ENCODE results near the gene CMSS1. TPM values are rescaled to one million over a fixed set of nuclear protein-coding genes. Genes with fewer than 3 reads are reported as not detected.
A peak's percentile ranks its signal among the peaks of the same experiment; 100 is the strongest.

CMSS1 gene
- total RNA-seq, 4 donors from 2014 or later = 11.2 to 16.3 (median 14.1) TPM

- H3K36me3 ChIP-seq = no peaks in the 10 kb centered on the region
- DNase-seq (ENCODE audit: extremely low spot score) = no peak
- no peak for TF ChIP-seq POLR2A (IDR thresholded peaks at IDR 0.05; ENCODE audit: low read depth)
- TF ChIP-seq, protein P1, sequence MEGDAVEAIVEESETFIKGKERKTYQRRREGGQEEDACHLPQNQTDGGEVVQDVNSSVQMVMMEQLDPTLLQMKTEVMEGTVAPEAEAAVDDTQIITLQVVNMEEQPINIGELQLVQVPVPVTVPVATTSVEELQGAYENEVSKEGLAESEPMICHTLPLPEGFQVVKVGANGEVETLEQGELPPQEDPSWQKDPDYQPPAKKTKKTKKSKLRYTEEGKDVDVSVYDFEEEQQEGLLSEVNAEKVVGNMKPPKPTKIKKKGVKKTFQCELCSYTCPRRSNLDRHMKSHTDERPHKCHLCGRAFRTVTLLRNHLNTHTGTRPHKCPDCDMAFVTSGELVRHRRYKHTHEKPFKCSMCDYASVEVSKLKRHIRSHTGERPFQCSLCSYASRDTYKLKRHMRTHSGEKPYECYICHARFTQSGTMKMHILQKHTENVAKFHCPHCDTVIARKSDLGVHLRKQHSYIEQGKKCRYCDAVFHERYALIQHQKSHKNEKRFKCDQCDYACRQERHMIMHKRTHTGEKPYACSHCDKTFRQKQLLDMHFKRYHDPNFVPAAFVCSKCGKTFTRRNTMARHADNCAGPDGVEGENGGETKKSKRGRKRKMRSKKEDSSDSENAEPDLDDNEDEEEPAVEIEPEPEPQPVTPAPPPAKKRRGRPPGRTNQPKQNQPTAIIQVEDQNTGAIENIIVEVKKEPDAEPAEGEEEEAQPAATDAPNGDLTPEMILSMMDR (IDR thresholded peaks at IDR 0.05) = no peak
- TF ChIP-seq POLR2AphosphoS5 (IDR thresholded peaks at IDR 0.05) = no peak
- no peak for TF ChIP-seq EP300 (IDR thresholded peaks at IDR 0.05)
- H3K27me3 ChIP-seq = no peaks in the 10 kb centered on the region
- peak overlapping the region in 3 of 4 donors; percentile 47 to 63 (median 60) for H3K27ac ChIP-seq (replicated peaks in 1 of 4)
- peaks cover 14 to 80% (median 58%) of the 10 kb centered on the region in 4 donors for H3K4me1 ChIP-seq
- intact Hi-C loops (cut with DNase I) = no loop called here
- WGBS = 76% methylated on average over 7 of the region's 7 CpGs
- H3K9me3 ChIP-seq = no peaks in the 10 kb centered on the region
- H3K4me3 ChIP-seq = peak overlapping the region in 2 of 4 donors; percentile 8
Measured at GRCh38 chr3:99960941-99961340, 143.3 kb downstream of the CMSS1 start.

DNA sequence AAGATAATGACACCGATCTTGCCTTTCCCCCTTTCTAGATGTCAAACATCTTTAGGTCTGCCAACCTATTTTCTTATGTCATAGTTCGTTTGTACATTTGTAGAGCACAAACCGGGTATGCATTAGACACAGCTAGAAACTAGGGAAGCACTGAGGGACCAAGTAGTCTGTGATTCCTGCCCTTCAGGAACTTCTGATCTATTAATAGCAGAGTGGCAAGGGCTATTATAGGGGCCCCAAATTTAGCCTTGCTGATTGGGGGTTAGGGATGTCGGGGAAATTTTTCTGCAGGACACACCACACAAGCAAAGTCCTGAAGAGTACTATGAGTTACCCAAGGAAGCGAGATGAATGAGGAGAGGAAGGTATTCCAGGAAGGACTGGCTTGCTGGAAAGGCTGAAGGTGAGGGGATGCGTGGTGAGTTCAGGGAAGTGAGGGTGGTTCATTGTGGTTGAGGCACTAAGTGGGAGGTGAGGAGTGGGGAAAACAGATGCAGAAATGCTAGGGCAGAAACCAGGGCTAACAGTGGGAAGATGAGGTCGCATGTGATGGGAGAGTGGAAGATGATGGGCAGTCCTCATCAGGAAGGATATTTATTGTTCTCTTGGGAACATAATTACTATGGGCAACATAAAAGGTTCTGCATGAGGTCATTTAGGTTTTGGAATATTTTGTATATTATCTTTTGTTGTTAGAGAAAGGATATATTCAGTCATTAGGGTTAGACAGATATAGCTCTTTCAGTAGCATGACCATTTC, 144.3 kb downstream of the CMSS1 start:
- intact Hi-C loops (cut with DNase I) = no loop called here
- no peak overlapping the region for H3K4me3 ChIP-seq
- no peaks in the 10 kb centered on the region for H3K9me3 ChIP-seq
- no peak for DNase-seq (ENCODE audit: extremely low spot score)
- H3K27me3 ChIP-seq = no peaks in the 10 kb centered on the region
- H3K27ac ChIP-seq (replicated peaks in 1 of 4) = peak overlapping the region in 1 of 4 donors; percentile 32
- peaks cover 22 to 84% (median 64%) of the 10 kb centered on the region in 4 donors for H3K4me1 ChIP-seq
- no peaks in the 10 kb centered on the region for H3K36me3 ChIP-seq
- TF ChIP-seq POLR2AphosphoS5 (IDR thresholded peaks at IDR 0.05) (no peak), EP300 (IDR thresholded peaks at IDR 0.05) (no peak), POLR2A (IDR thresholded peaks at IDR 0.05; ENCODE audit: low read depth) (no peak)
- TF ChIP-seq, protein P1 (IDR thresholded peaks at IDR 0.05) = no peak
- WGBS = 95% methylated on average over 7 of the region's 7 CpGs

GRCh38 chr3:99962703-99963102, 145.0 kb downstream of the CMSS1 start:
- DNase-seq (ENCODE audit: extremely low spot score) = no peak
- H3K36me3 ChIP-seq = no peaks in the 10 kb centered on the region
- intact Hi-C loops (cut with DNase I) = no loop called here
- no peak for TF ChIP-seq POLR2A (IDR thresholded peaks at IDR 0.05; ENCODE audit: low read depth)
- TF ChIP-seq, protein P1 (IDR thresholded peaks at IDR 0.05) = no peak
- no peak for TF ChIP-seq EP300 (IDR thresholded peaks at IDR 0.05)
- no peak for TF ChIP-seq POLR2AphosphoS5 (IDR thresholded peaks at IDR 0.05)
- H3K9me3 ChIP-seq = no peaks in the 10 kb centered on the region
- H3K4me1 ChIP-seq = peaks cover 29 to 84% (median 64%) of the 10 kb centered on the region in 4 donors
- H3K27ac ChIP-seq (replicated peaks in 1 of 4) = no peak overlapping the region
- no peak overlapping the region for H3K4me3 ChIP-seq
- WGBS = 72% methylated on average over 2 of the region's 2 CpGs
- H3K27me3 ChIP-seq = no peaks in the 10 kb centered on the region

- 77% methylated on average over 1 of the region's 1 CpG for WGBS
- no peaks in the 10 kb centered on the region for H3K36me3 ChIP-seq
- intact Hi-C loops (cut with DNase I) = no loop called here
- no peak for DNase-seq (ENCODE audit: extremely low spot score)
- H3K4me1 ChIP-seq = peaks cover 24 to 64% (median 46%) of the 10 kb centered on the region in 4 donors
- TF ChIP-seq POLR2A (IDR thresholded peaks at IDR 0.05; ENCODE audit: low read depth) (no peak), POLR2AphosphoS5 (IDR thresholded peaks at IDR 0.05) (peak in 1 of 2 donors; percentile 39), EP300 (IDR thresholded peaks at IDR 0.05) (no peak)
- TF ChIP-seq, protein P1 (IDR thresholded peaks at IDR 0.05) = no peak
- H3K4me3 ChIP-seq = no peak overlapping the region
- no peaks in the 10 kb centered on the region for H3K9me3 ChIP-seq
- H3K27me3 ChIP-seq = no peaks in the 10 kb centered on the region
- peak overlapping the region; percentile 70 to 84 (median 78) for H3K27ac ChIP-seq (replicated peaks in 1 of 4)
Measured at GRCh38 chr3:99965077-99965476, 147.4 kb downstream of the CMSS1 start.

All from esophagus muscularis mucosa (tissue), 4 donors.